Measurements from ENCODE around the gene RASL11B. TPM values are rescaled to one million over a fixed set of nuclear protein-coding genes. Genes with fewer than 3 reads are reported as not detected.

RASL11B gene
- total RNA-seq, 2 donors from 2014 or later: 0.18 to 27.1 TPM

DNA sequence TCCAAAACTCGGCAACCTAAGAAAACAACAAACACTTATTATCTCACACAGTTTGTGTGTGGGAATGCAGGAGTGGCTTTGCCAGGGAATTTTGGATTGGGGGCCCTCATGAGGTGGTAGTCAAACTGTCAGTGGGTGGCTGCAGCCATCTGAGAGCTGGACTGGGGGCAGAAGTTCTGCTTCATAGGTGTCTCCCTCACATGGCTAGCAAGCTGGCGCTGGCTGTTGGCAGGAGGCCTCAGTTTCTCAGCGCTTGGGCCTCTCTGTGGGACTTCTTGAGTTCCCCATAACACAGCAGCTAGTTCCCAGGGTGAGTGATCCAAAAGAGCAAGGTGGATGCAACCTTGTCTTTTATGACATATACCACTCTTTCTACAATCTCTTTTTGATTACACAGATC, 26.0 kb upstream of the RASL11B start:
- H3K27ac ChIP-seq: no peak overlapping the region
- TF ChIP-seq POLR2AphosphoS5 (IDR thresholded peaks at IDR 0.05) (no peak), CTCF (IDR thresholded peaks at IDR 0.05) (no peak), POLR2A (IDR thresholded peaks at IDR 0.05) (no peak)
- H3K9me3 ChIP-seq: no peaks in the 10 kb centered on the region
- H3K36me3 ChIP-seq: no peaks in the 10 kb centered on the region
- no peak overlapping the region for H3K4me3 ChIP-seq
- 95% methylated on average over 3 of the region's 3 CpGs for WGBS
- H3K4me1 ChIP-seq (replicated peaks): no peaks in the 10 kb centered on the region
- intact Hi-C loops (cut with DNase I): no loop called here
- DNase-seq (ENCODE audit: low spot score): no peak
- no peaks in the 10 kb centered on the region for H3K27me3 ChIP-seq (replicated peaks; ENCODE audit: insufficient read depth)

- H3K4me1 ChIP-seq (replicated peaks): no peaks in the 10 kb centered on the region
- H3K27me3 ChIP-seq (replicated peaks; ENCODE audit: insufficient read depth): no peaks in the 10 kb centered on the region
- no peak for DNase-seq (ENCODE audit: low spot score)
- TF ChIP-seq POLR2A (IDR thresholded peaks at IDR 0.05) (no peak), CTCF (IDR thresholded peaks at IDR 0.05) (no peak), POLR2AphosphoS5 (IDR thresholded peaks at IDR 0.05) (no peak)
- 97% methylated on average over 7 of the region's 7 CpGs for WGBS
- H3K4me3 ChIP-seq: no peak overlapping the region
- no peaks in the 10 kb centered on the region for H3K36me3 ChIP-seq
- no peak overlapping the region for H3K27ac ChIP-seq
- H3K9me3 ChIP-seq: no peaks in the 10 kb centered on the region
- intact Hi-C loops (cut with DNase I): no loop called here
These were observed 25.4 kb upstream of the RASL11B start for GRCh38 chr4:52836678-52837077.

DNA sequence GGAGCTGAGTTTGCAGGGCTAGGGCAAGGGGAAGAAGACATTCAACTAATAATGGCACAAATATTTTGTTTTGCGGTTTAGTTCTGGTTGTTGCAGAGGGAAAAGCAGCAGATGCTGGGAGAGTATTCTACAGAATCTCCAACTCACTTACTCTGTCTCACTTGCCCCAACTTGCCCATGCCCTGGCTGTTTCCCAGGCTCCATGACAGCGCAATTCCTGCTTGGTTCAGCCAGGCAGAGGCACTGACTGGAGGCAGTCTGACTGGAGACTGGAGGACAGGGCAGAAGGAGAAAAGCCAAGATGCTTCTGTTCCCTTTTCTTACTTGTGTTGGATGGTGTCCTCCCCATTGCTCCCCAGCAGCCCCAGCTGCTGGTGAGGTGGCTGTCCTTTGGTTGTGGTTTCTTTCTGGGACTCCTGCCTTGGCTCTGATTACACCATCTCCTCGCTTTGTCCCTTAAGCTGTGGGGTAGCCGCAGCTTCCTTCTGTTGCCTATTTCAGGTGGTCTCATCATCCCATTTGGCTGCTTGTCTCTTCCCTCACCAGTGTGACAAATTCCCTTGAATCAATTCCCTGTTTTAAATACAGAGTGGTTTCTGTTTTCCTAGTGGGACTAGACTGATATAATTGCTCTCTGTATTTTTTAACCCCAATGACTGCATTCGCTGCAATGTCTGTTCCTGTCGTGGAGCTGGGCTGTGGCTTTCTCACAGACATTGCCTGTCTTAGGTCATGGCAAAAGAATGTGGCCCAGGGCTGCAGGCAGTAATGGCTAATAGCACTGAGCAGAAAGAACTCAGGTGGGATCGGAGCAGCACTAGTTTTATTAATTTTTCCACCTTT, 24.2 kb upstream of the RASL11B start:
- no peaks in the 10 kb centered on the region for H3K36me3 ChIP-seq
- H3K27ac ChIP-seq: no peak overlapping the region
- no peaks in the 10 kb centered on the region for H3K4me1 ChIP-seq (replicated peaks)
- no peak overlapping the region for H3K4me3 ChIP-seq
- H3K9me3 ChIP-seq: no peaks in the 10 kb centered on the region
- intact Hi-C loops (cut with DNase I): no loop called here
- DNase-seq (ENCODE audit: low spot score): peak; percentile 54
- H3K27me3 ChIP-seq (replicated peaks; ENCODE audit: insufficient read depth): no peaks in the 10 kb centered on the region
- TF ChIP-seq POLR2A (IDR thresholded peaks at IDR 0.05) (no peak), POLR2AphosphoS5 (IDR thresholded peaks at IDR 0.05) (no peak), CTCF (IDR thresholded peaks at IDR 0.05) (no peak)
- 64% methylated on average over 7 of the region's 7 CpGs for WGBS

DNA sequence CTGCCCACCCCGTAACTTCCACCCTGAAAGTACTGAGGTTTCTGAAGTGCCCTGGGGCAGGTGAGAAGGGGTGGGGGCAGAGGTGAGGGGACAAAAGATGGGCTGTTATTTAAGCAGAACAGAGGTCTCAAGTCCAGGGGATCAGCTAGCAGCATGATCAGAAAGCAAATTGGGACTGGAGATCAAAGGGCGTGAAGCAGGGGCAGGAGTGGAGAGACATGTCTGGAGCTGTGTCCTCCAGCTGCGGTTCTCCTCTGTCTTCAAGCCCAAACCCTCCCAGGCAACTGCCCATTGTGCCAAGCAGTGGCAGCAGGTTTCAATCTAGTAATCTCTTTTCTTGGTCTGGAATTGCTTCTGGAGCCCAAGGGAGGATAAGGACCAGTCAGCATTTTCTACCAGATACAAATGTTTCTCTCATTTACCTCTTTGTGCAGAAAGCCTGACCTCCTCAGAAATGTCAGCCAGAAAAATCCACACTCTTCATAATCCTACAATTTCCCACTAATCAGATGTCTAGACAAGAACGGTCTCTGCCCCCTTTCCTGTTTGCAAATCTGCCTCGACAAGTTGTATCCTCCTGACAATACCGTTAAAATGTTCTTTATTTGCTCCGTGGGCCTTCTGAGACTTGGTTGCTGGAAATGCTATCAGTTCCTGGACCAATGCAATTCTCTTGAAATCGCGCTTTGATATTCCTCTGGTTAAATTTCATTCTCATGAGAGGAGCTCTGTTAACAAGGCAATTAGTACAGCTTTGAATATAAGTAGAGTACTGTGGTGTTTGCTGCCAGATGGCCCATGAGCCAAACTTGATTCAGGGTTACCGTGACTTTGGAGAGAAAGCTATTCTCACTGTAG, 23.2 kb upstream of the RASL11B start:
- Histone ChIP-seq H3K36me3 (no peaks in the 10 kb centered on the region), H3K9me3 (no peaks in the 10 kb centered on the region), H3K27me3 (replicated peaks; ENCODE audit: insufficient read depth) (no peaks in the 10 kb centered on the region), H3K27ac (no peak overlapping the region), H3K4me3 (no peak overlapping the region), H3K4me1 (replicated peaks) (no peaks in the 10 kb centered on the region)
- intact Hi-C loops (cut with DNase I): no loop called here
- 47% methylated on average over 10 of the region's 10 CpGs for WGBS
- TF ChIP-seq CTCF (IDR thresholded peaks at IDR 0.05) (no peak), POLR2A (IDR thresholded peaks at IDR 0.05) (no peak), POLR2AphosphoS5 (IDR thresholded peaks at IDR 0.05) (no peak)
- no peak for DNase-seq (ENCODE audit: low spot score)
